Esophagus muscularis mucosa (tissue), 4 donors: ENCODE measurements around the gene GPR84.

Experiments
- CTCF ChIP-seq, 3 experiments: fragments of 200-600 bp in 2 of 3; fragments of 450-650 bp in 1 of 3; sonication (generic) in 2 of 3; IDR thresholded peaks; one replicate each; pipeline ENCODE4 v1.5.1; 2017 to 2019; ENCODE audit warnings: antibody characterized with exemption in 3 of 3, mild to moderate bottlenecking in 2 of 3, moderate library complexity in 1 of 3
- EP300 ChIP-seq: sonication (generic); formaldehyde crosslinking; IDR thresholded peaks from one replicate; pipeline ENCODE4 v1.6.1; 2017; ENCODE audit warnings: antibody characterized with exemption
- POLR2A ChIP-seq: fragments of 450-650 bp; IDR thresholded peaks from one replicate; pipeline ENCODE4 v1.6.1; 2017; ENCODE audit warnings: antibody characterized with exemption, moderate library complexity, mild to moderate bottlenecking, low read depth
- POLR2AphosphoS5 ChIP-seq, 2 donors: sonication (generic); formaldehyde crosslinking; IDR thresholded peaks; one replicate each; pipeline ENCODE4 v1.6.1; 2017; ENCODE audit warnings: antibody characterized with exemption in 2 of 2

GRCh38 chr12:54373649-54374561 lies 9.6 kb upstream of the GPR84 start:
- TF ChIP-seq EP300 (no peak), CTCF (IDR thresholded peaks at IDR 0.05) (no peak), POLR2A (no peak), POLR2AphosphoS5 (IDR thresholded peaks at IDR 0.05) (no peak)
